Psoas muscle (tissue), 8 donors: ENCODE data around the gene CTBS. TPM values are rescaled to one million over a fixed set of nuclear protein-coding genes. Genes with fewer than 3 reads are reported as not detected.

Experiments used
- ATAC-seq, 4 donors: fragments of 200-7000 bp; cut with Tn5 transposase; one replicate each; pipeline ENCODE4 v1.9.1; 2020; ENCODE audit warnings: moderate library complexity in 3 of 4, mild to moderate bottlenecking in 2 of 4
- DNase-seq, 2 donors: peaks; one replicate each; pipeline ENCODE4 v3.0.0-alpha.2; 2020
- H3K27ac ChIP-seq: fragments of 200-600 bp; one replicate; pipeline ENCODE4 v1.8.0; 2022
- H3K27me3 ChIP-seq, 3 donors: fragments of 200-600 bp in 1 of 3; one replicate each; pipeline versions ENCODE4 v1.6.1 to v1.8.0; 2013 to 2022; ENCODE audit warnings: low read length in 2 of 3, mild to moderate bottlenecking in 2 of 3, moderate library complexity in 1 of 3; ENCODE audit not compliant: insufficient read depth in 3 of 3
- H3K36me3 ChIP-seq, 2 donors: fragments of 200-600 bp in 1 of 2; one replicate each; pipeline versions ENCODE4 v1.6.1 to v1.8.0; 2013 to 2022; ENCODE audit warnings: low read depth in 1 of 2, mild to moderate bottlenecking in 1 of 2, moderate library complexity in 1 of 2; ENCODE audit not compliant: insufficient read depth in 1 of 2
- H3K4me1 ChIP-seq: fragments of 200-600 bp; one replicate; pipeline ENCODE4 v1.8.0; 2022
- H3K4me3 ChIP-seq: fragments of 200-600 bp; one replicate; pipeline ENCODE4 v1.8.0; 2022; ENCODE audit warnings: mild to moderate bottlenecking
- H3K9me3 ChIP-seq: fragments of 200-600 bp; one replicate; pipeline ENCODE4 v1.8.0; 2022
- WGBS, 3 donors: extraction: QIAGEN DNeasy Blood & Tissue Kit; methylation state at CpG; one replicate each; pipeline versions ENCODE4 v1.1.6 to v1.1.7; 2013; 5-methylcytosine and 5-hydroxymethylcytosine counted together
- intact Hi-C, 2 donors: fragments of 100-400 bp; cut with DNase I; formaldehyde crosslinking; loops; one replicate each; pipeline versions ENCODE4 v1.11.0 to v1.14.2; 2022
- polyA plus RNA-seq, 3 donors: library from polyadenylated mRNA; stranded (reverse); fragments of 200-250 nt; gene quantifications; one replicate each; pipeline ENCODE4 v1.2.3, GENCODE V29; 2013
- total RNA-seq, 4 donors: library from RNA; stranded (reverse); fragmentation: NEBNext Ultra II Directional in 2 of 4; extraction: Animal tissue kit (Norgen Biotek cat#: 25700) in 2 of 4; gene quantifications; one replicate each; pipeline versions ENCODE4 v1.2.1 to v1.2.4, GENCODE V29; 2021 to 2023
- TF ChIP-seq, protein P1 (sequence below): fragments of 200-600 bp; IDR thresholded peaks from one replicate; pipeline ENCODE4 v1.8.0; 2022; ENCODE audit warnings: antibody characterized with exemption
- donor health status: healthy with polysubstance abuse.
- donor health status: DM: no; HTN: no; CAD: no; lungs with moderate emphysema.
- donor health status: Bipolar disorder and iron deficiency.
- donor health status: healthy.
- donor health status: DM: yes; HTN: yes; CAD: no.
- donor health status: DM: no; HTN: no; CAD: no.
- donor health status: DM: no; HTN: no; CAD: no.
- donor health status: DM: yes; HTN: yes; CAD: no.

The CTBS gene
- total and polyA plus RNA-seq, 7 donors: 1.8 to 5.2 (median 4.4) TPM

DNA sequence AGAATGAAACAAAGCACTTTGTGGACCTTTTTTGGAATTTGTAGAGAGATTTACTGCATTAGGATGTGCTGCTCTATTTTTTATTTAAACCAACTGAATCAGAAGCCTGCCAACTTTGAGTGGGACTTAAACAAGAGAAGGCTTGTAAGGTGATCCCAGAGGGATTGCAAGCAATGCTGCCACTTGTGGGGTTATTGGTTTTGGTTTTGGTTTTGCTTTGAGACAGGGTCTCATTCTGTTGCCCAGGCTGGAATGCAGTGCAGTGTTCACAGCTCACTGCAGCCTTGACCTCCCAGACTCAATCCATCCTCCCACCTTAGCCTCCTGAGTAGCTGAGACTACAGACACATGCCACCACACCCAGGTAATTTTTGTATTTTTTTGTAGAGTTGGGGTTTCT lies 35.6 kb downstream of the CTBS start:
- H3K9me3 ChIP-seq: no peaks in the 10 kb centered on the region
- no peak for ATAC-seq
- H3K4me3 ChIP-seq: no peak overlapping the region
- DNase-seq: no peak
- H3K4me1 ChIP-seq: no peaks in the 10 kb centered on the region
- H3K36me3 ChIP-seq: peaks cover 0 to 7% of the 10 kb centered on the region in 2 donors
- no peaks in the 10 kb centered on the region for H3K27me3 ChIP-seq
- no peak overlapping the region for H3K27ac ChIP-seq
- TF ChIP-seq, protein P1, sequence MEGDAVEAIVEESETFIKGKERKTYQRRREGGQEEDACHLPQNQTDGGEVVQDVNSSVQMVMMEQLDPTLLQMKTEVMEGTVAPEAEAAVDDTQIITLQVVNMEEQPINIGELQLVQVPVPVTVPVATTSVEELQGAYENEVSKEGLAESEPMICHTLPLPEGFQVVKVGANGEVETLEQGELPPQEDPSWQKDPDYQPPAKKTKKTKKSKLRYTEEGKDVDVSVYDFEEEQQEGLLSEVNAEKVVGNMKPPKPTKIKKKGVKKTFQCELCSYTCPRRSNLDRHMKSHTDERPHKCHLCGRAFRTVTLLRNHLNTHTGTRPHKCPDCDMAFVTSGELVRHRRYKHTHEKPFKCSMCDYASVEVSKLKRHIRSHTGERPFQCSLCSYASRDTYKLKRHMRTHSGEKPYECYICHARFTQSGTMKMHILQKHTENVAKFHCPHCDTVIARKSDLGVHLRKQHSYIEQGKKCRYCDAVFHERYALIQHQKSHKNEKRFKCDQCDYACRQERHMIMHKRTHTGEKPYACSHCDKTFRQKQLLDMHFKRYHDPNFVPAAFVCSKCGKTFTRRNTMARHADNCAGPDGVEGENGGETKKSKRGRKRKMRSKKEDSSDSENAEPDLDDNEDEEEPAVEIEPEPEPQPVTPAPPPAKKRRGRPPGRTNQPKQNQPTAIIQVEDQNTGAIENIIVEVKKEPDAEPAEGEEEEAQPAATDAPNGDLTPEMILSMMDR: no peak
- intact Hi-C loops: no loop called here

DNA sequence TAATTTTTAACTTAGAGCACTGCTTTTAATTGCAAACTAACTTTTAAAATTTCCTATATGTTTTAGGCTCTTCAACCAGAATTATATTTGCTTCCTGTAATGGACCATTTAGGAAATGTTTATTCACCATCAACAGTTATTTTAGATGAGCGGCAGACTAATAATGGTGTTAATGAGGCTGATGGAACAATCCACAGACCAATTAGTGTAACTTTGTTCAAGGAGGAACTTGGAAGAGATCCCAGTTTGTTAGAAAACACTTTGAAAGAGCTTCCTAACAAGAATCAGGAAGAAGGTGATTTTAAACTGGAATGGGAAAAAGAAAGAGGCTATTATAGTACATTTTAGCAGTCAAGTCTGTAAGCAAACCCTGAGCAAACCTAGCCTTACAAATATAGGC lies 48.5 kb downstream of the CTBS start:
- Histone ChIP-seq H3K27me3 (no peaks in the 10 kb centered on the region), H3K4me3 (no peak overlapping the region), H3K4me1 (peaks cover 9% of the 10 kb centered on the region), H3K27ac (no peak overlapping the region), H3K36me3 (no peaks in the 10 kb centered on the region), H3K9me3 (no peaks in the 10 kb centered on the region)
- 83 to 88% (median 87%) methylated on average over 1 of the region's 1 CpG for WGBS, 3 donors
- TF ChIP-seq, protein P1: no peak
- ATAC-seq (no peak), DNase-seq (no peak)
- intact Hi-C loops: no loop called here

DNA sequence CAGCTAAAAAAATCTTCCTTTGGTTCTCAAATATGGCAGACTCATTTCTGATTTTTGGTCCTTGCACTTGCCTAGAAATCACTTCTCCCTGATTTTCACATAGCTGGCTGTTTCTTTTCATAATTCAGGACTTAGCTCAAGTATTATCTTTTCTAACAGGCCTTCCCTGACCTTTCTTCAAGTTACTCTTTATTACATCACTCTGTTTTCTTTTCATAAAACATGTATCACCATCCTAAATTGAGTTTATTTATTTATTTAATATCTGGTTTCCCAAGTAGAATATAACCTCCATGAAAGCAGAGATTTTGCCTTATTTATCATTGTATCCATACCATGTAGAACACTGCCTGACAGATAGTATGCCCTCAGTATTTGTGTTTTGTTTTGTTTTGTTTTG lies 49.6 kb downstream of the CTBS start:
- H3K4me3 ChIP-seq: no peak overlapping the region
- ATAC-seq (no peak), DNase-seq (no peak)
- H3K36me3 ChIP-seq: no peaks in the 10 kb centered on the region
- no peaks in the 10 kb centered on the region for H3K27me3 ChIP-seq
- intact Hi-C loops: no loop called here
- TF ChIP-seq, protein P1: no peak
- no peak overlapping the region for H3K27ac ChIP-seq
- H3K4me1 ChIP-seq: peaks cover 9% of the 10 kb centered on the region
- H3K9me3 ChIP-seq: no peaks in the 10 kb centered on the region

DNA sequence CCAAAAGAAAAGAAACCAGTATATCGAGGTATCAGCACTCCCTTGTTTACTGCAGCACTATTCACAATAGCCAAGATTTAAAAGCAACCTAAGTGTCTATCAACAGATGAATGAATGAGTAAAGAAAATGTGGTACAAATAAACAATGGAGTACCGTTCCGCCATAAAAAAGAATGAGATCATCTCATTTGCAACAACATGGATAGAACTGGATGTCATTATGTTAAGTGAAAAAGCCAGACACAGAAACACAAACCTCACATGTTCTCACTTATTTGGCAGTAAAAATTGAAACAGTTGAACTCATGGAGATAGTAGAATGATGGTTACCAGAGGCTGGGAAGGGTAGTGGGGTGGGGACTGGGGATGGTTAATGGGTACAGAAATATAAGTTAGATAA lies 63.6 kb downstream of the CTBS start:
- ATAC-seq (no peak), DNase-seq (no peak)
- H3K4me1 ChIP-seq: peaks cover 7% of the 10 kb centered on the region
- H3K36me3 ChIP-seq: no peaks in the 10 kb centered on the region
- WGBS, 3 donors: 82 to 93% (median 91%) methylated on average over 3 of the region's 3 CpGs
- intact Hi-C loops: no loop called here
- no peak overlapping the region for H3K4me3 ChIP-seq
- TF ChIP-seq, protein P1: no peak
- H3K27me3 ChIP-seq: no peaks in the 10 kb centered on the region
- peaks cover 11% of the 10 kb centered on the region for H3K9me3 ChIP-seq
- no peak overlapping the region for H3K27ac ChIP-seq

DNA sequence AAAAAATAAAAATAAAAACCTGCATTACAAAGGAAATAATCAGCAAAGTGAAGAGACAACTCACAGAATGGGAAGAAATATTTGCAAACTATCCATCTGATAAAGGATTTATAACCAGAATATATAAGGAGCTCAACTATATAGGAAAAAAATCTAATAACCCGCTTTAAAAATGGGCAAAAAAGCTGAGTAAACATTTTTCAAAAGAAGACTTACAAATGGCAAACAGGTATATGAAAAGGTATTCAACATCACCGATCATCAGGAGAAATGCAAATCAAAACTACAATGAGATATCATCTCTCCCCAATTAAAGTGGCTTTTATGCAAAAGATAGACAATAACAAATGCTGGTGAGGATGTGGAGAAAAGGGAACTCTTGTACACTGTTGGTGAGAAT lies 64.1 kb downstream of the CTBS start:
- ATAC-seq (no peak), DNase-seq (no peak)
- Histone ChIP-seq H3K9me3 (peaks cover 11% of the 10 kb centered on the region), H3K27me3 (no peaks in the 10 kb centered on the region), H3K27ac (no peak overlapping the region), H3K36me3 (no peaks in the 10 kb centered on the region), H3K4me3 (no peak overlapping the region), H3K4me1 (peaks cover 7% of the 10 kb centered on the region)
- TF ChIP-seq, protein P1: no peak
- 48 to 100% (median 49%) methylated on average over 2 of the region's 2 CpGs for WGBS, 3 donors
- intact Hi-C loops: no loop called here
